ENCODE measurements around the gene RNF5.
"Not testable (repeated sequence)": the region's sequence is repeated elsewhere in the genome, so short reads cannot be mapped to it uniquely, and the experiment has no call there.

RNF5 gene

GRCh38 chr6:32202186-32202585, 24.0 kb downstream of the RNF5 start:
- H3K4me3 ChIP-seq (ENCODE audit: low read depth, low read length) = no peak overlapping the region
- TF ChIP-seq CTCF (IDR thresholded peaks at IDR 0.05; ENCODE audit: low read depth, low read length, missing control alignments) = no peak
- no peak for DNase-seq (ENCODE audit: low read depth)
- in situ Hi-C loops (cut with HindIII; ENCODE audit: low sequenced_read_pairs) = no loop called here

GRCh38 chr6:32203426-32204267, 25.4 kb downstream of the RNF5 start:
- no peak overlapping the region for H3K4me3 ChIP-seq (ENCODE audit: low read depth, low read length)
- no peak for TF ChIP-seq CTCF (IDR thresholded peaks at IDR 0.05; ENCODE audit: low read depth, low read length, missing control alignments)
- DNase-seq (ENCODE audit: low read depth) = no peak
- in situ Hi-C loops (cut with HindIII; ENCODE audit: low sequenced_read_pairs) = no loop called here

GRCh38 chr6:32204268-32204715, 26.1 kb downstream of the RNF5 start:
- no peak overlapping the region for H3K4me3 ChIP-seq (ENCODE audit: low read depth, low read length)
- no peak for DNase-seq (ENCODE audit: low read depth)
- in situ Hi-C loops (cut with HindIII; ENCODE audit: low sequenced_read_pairs) = no loop called here
- no peak for TF ChIP-seq CTCF (IDR thresholded peaks at IDR 0.05; ENCODE audit: low read depth, low read length, missing control alignments)

GRCh38 chr6:32208996-32209395, 30.8 kb downstream of the RNF5 start:
- H3K4me3 ChIP-seq (ENCODE audit: low read depth, low read length) = no peak overlapping the region
- in situ Hi-C loops (cut with HindIII; ENCODE audit: low sequenced_read_pairs) = no loop called here
- TF ChIP-seq CTCF (IDR thresholded peaks at IDR 0.05; ENCODE audit: low read depth, low read length, missing control alignments) = no peak
- no peak for DNase-seq (ENCODE audit: low read depth)

GRCh38 chr6:32210191-32210601, 32.0 kb downstream of the RNF5 start:
- H3K4me3 ChIP-seq (ENCODE audit: low read depth, low read length) = no peak overlapping the region
- no peak for TF ChIP-seq CTCF (IDR thresholded peaks at IDR 0.05; ENCODE audit: low read depth, low read length, missing control alignments)
- in situ Hi-C loops (cut with HindIII; ENCODE audit: low sequenced_read_pairs) = no loop called here
- DNase-seq (ENCODE audit: low read depth) = no peak

GRCh38 chr6:32211432-32211831, 33.2 kb downstream of the RNF5 start:
- in situ Hi-C loops (cut with HindIII; ENCODE audit: low sequenced_read_pairs); H3K4me3 ChIP-seq (ENCODE audit: low read depth, low read length); DNase-seq (ENCODE audit: low read depth): not testable (repeated sequence)

GRCh38 chr6:32212076-32212760, 34.0 kb downstream of the RNF5 start:
- DNase-seq (ENCODE audit: low read depth) = no peak
- in situ Hi-C loops (cut with HindIII; ENCODE audit: low sequenced_read_pairs) = no loop called here
- H3K4me3 ChIP-seq (ENCODE audit: low read depth, low read length) = no peak overlapping the region
- TF ChIP-seq CTCF (IDR thresholded peaks at IDR 0.05; ENCODE audit: low read depth, low read length, missing control alignments) = no peak

Data from astrocyte of the cerebellum (primary cell).